ENCODE measurements around the gene DDX6. TPM values are rescaled to one million over a fixed set of nuclear protein-coding genes. Genes with fewer than 3 reads are reported as not detected.
A peak's percentile ranks its signal among the peaks of the same experiment; 100 is the strongest.

The DDX6 gene
- total and polyA plus RNA-seq, 9 of the 15 experiments (the other 6 are each of a cell fraction or from before 2014, with no cell fraction given), result 10.0 to 102 (median 58.2) TPM

DNA sequence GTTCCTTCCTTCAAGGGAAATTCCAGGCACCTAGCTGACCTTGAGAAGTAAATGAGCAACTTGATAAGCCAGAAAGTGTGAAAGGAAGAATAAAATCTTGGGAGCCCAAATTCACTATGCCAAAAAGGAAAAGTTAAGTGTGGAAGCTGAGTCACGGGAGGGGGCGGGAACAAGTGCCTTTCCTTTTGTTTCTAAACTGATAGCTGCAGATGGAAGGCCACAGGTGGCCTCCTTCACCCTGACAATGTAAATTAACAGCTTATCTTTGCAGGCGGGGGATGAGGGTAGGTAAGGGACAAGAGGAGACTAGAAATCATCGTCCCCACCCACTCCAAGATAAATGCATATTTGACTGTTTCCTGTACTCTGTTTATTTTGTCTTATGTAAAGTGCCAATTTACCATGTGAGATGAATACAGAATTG, 75.1 kb downstream of the DDX6 start (continued):
- TF ChIP-seq ARID1B (IDR thresholded peaks at IDR 0.05) (peak; percentile 90), MTF1 (CRISPR knock-in tag; IDR thresholded peaks at IDR 0.05; ENCODE audit: borderline replicate concordance) (no peak), HOXB6 (CRISPR knock-in tag; IDR thresholded peaks at IDR 0.05; ENCODE audit: borderline replicate concordance) (no peak), TAF7 (tag; IDR thresholded peaks at IDR 0.05) (no peak), ZNF589 (CRISPR knock-in tag; IDR thresholded peaks at IDR 0.05; ENCODE audit: low read depth) (no peak), ZNF217 (CRISPR knock-in tag; IDR thresholded peaks at IDR 0.05) (no peak), CXXC5 (CRISPR knock-in tag; IDR thresholded peaks at IDR 0.05) (0 out of 2 replicates have a peak, but pooled peaks have one; percentile 35), KLF13 (tag; IDR thresholded peaks at IDR 0.05; ENCODE audit: borderline replicate concordance, low read depth) (no peak), CBFA2T3 (IDR thresholded peaks at IDR 0.05) (peak; percentile 90), RCOR1 (IDR thresholded peaks at IDR 0.05; ENCODE audit: borderline replicate concordance in 1 of 2, low read depth in 2 of 2, low read length in 2 of 2) (peak in 1 of 2 experiments; percentile 93; a peak in 2 of 4 replicates), ZNF830 (CRISPR knock-in tag; IDR thresholded peaks at IDR 0.05) (no peak), CC2D1A (IDR thresholded peaks at IDR 0.05) (no peak), DPF2 (IDR thresholded peaks at IDR 0.05) (peak; percentile 90), ETV1 (tag; conservative IDR thresholded peaks at IDR 0.05; ENCODE audit: low read depth) (no peak), ESRRA (IDR thresholded peaks at IDR 0.05; ENCODE audit: borderline replicate concordance, low read depth) (no peak), FOXM1 (IDR thresholded peaks at IDR 0.05; ENCODE audit: low read depth) (0 out of 2 replicates have a peak, but pooled peaks have one; percentile 25), FOXM1 (CRISPR knock-in tag; IDR thresholded peaks at IDR 0.05; ENCODE audit: low read depth) (no peak), SMARCC2 (IDR thresholded peaks at IDR 0.05; ENCODE audit: low read depth) (0 out of 2 replicates have a peak, but pooled peaks have one; percentile 44), SMARCA4 (IDR thresholded peaks at IDR 0.05) (peak; percentile 84; the same call in 1 of the 2 replicates), KLF6 (CRISPR knock-in tag; IDR thresholded peaks at IDR 0.05; ENCODE audit: borderline replicate concordance) (no peak), ZNF212 (CRISPR knock-in tag; IDR thresholded peaks at IDR 0.05) (no peak), PML (IDR thresholded peaks at IDR 0.05; ENCODE audit: low read length) (0 out of 2 replicates have a peak, but pooled peaks have one; percentile 34), NELFE (IDR thresholded peaks at IDR 0.05; ENCODE audit: insufficient read depth, insufficient read length) (no peak), SREBF2 (CRISPR knock-in tag; IDR thresholded peaks at IDR 0.05) (no peak), HBP1 (CRISPR knock-in tag; IDR thresholded peaks at IDR 0.05) (no peak), CTBP1 (IDR thresholded peaks at IDR 0.05; ENCODE audit: borderline replicate concordance) (peak; percentile 96), GTF2E2 (tag; IDR thresholded peaks at IDR 0.05) (no peak)
- TF ChIP-seq, protein P1, sequence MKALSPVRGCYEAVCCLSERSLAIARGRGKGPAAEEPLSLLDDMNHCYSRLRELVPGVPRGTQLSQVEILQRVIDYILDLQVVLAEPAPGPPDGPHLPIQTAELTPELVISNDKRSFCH (CRISPR knock-in tag; IDR thresholded peaks at IDR 0.05), result no peak
- TF ChIP-seq, protein P1 (tag; IDR thresholded peaks at IDR 0.05), result no peak
- TF ChIP-seq, protein P2, sequence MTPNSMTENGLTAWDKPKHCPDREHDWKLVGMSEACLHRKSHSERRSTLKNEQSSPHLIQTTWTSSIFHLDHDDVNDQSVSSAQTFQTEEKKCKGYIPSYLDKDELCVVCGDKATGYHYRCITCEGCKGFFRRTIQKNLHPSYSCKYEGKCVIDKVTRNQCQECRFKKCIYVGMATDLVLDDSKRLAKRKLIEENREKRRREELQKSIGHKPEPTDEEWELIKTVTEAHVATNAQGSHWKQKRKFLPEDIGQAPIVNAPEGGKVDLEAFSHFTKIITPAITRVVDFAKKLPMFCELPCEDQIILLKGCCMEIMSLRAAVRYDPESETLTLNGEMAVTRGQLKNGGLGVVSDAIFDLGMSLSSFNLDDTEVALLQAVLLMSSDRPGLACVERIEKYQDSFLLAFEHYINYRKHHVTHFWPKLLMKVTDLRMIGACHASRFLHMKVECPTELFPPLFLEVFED (CRISPR knock-in tag; conservative IDR thresholded peaks at IDR 0.05), result no peak

All from K562 (cell line).